ENCODE data around the gene EML3.

- TF ChIP-seq CTCF (IDR thresholded peaks at IDR 0.05) (no peak), POLR2A (IDR thresholded peaks at IDR 0.05) (no peak), EP300 (IDR thresholded peaks at IDR 0.05) (no peak)
These were observed 11.5 kb downstream of the EML3 start for GRCh38 chr11:62601122-62601371.

Data from ovary (tissue), 3 donors.